PC-9 (cell line): ENCODE results near the gene CCM2.

ENCODE experiments used
- EZH2 ChIP-seq: fragments of 200-600 bp; sonication (generic); IDR thresholded peaks from 2 replicates; pipeline ENCODE4 v1.8.0; 2017; ENCODE audit warnings: antibody characterized with exemption, low read depth
- TF ChIP-seq, protein P1 (sequence below): fragments of 200-600 bp; sonication (generic); conservative IDR thresholded peaks from 2 replicates; pipeline ENCODE4 v1.6.1; 2017; ENCODE audit warnings: mixed run types, antibody characterized with exemption, mild to moderate bottlenecking, moderate library complexity

DNA sequence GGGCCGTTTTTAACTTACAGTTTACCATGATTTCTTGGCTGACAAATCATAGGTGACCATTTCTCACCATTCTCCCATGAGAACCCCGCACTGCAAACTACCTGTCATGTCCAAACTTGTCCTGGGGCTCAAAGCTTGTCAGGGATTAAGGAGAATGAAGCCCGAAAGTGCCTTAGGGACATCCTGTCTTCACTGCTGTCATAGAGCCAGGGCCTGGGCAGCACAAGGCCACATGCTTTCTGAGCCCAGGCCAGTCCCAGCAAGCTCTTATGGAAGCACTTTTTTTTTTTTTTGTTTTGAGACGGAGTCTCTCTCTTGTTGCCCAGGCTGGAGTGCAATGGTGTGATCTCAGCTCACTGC lies 33.9 kb downstream of the CCM2 start:
- TF ChIP-seq, protein P1, sequence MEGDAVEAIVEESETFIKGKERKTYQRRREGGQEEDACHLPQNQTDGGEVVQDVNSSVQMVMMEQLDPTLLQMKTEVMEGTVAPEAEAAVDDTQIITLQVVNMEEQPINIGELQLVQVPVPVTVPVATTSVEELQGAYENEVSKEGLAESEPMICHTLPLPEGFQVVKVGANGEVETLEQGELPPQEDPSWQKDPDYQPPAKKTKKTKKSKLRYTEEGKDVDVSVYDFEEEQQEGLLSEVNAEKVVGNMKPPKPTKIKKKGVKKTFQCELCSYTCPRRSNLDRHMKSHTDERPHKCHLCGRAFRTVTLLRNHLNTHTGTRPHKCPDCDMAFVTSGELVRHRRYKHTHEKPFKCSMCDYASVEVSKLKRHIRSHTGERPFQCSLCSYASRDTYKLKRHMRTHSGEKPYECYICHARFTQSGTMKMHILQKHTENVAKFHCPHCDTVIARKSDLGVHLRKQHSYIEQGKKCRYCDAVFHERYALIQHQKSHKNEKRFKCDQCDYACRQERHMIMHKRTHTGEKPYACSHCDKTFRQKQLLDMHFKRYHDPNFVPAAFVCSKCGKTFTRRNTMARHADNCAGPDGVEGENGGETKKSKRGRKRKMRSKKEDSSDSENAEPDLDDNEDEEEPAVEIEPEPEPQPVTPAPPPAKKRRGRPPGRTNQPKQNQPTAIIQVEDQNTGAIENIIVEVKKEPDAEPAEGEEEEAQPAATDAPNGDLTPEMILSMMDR, result no peak
- no peak for TF ChIP-seq EZH2
